B cell (primary cell): Measurements from ENCODE around the gene RAD51B.

Experiments
- CTCF ChIP-seq: fragments of 200-600 bp; IDR thresholded peaks from one replicate; pipeline ENCODE4 v1.8.0; 2022; ENCODE audit warnings: antibody characterized with exemption, mild to moderate bottlenecking
- EZH2 ChIP-seq: IDR thresholded peaks from 2 replicates; pipeline ENCODE4 v1.6.1; 2012; ENCODE audit warnings: borderline replicate concordance, low read depth, mild to moderate bottlenecking, moderate library complexity, low read length; ENCODE audit not compliant: insufficient read depth, poor library complexity, severe bottlenecking

DNA sequence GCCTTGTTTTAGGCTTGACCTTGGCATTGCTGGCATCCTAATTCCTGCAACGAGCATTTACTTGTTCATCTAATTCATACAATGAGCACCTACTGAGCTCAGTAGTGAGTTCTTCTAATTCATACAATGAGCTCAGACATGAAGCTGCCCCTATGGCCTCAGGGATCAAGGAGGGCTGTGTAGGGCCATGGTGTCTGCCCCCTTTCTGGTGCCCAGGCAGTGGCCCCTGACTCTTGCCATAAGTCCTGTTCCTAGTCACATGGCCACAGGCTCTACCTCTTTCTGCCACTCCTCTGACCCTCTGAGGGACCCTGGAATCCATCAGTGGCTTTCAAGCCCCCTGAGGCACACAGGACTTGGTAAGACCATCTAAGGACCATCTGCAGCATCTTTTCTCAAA lies 824.5 kb downstream of the RAD51B start:
- TF ChIP-seq CTCF (no peak), EZH2 (no peak)
